Midbrain (tissue), 1 donor: ENCODE measurements around the gene ASAP2.
"Not testable (repeated sequence)": the region's sequence is repeated elsewhere in the genome, so short reads cannot be mapped to it uniquely, and the experiment has no call there.

ENCODE experiments used
- DNase-seq: peaks from one replicate; lab custom pipeline; 2025; lab: John Stamatoyannopoulos, UW

The ASAP2 gene

GRCh38 chr2:9251154-9252001 is 44.8 kb downstream of the ASAP2 start:
- no peak for DNase-seq

- no peak for DNase-seq
These were observed 45.4 kb downstream of the ASAP2 start for GRCh38 chr2:9252002-9252357.

DNA sequence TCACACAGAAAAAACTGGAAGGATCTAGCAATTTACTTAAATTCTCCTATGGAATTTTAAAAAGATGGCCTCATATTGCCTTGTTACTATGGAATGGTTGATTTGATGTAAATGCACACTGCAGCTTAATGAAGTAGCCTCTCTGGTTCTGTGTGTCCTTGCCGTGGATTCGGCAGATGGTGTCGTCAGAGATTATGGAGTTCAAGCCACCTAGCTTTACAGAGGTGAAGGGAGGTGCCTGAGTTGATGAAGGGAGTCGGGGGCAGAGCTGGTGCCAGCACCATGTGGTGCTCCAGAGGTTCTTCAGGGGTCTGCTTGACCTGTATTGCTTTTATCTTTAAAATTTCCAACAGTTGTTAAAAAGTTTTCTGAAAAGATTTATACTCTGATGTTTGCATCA is 48.8 kb downstream of the ASAP2 start:
- no peak for DNase-seq

- no peak for DNase-seq
These were observed 49.5 kb downstream of the ASAP2 start for GRCh38 chr2:9256147-9256546.

GRCh38 chr2:9256570-9257043 is 50.0 kb downstream of the ASAP2 start:
- peak; percentile 69 for DNase-seq

- no peak for DNase-seq
These were observed 51.9 kb downstream of the ASAP2 start for GRCh38 chr2:9258501-9258900.

DNA sequence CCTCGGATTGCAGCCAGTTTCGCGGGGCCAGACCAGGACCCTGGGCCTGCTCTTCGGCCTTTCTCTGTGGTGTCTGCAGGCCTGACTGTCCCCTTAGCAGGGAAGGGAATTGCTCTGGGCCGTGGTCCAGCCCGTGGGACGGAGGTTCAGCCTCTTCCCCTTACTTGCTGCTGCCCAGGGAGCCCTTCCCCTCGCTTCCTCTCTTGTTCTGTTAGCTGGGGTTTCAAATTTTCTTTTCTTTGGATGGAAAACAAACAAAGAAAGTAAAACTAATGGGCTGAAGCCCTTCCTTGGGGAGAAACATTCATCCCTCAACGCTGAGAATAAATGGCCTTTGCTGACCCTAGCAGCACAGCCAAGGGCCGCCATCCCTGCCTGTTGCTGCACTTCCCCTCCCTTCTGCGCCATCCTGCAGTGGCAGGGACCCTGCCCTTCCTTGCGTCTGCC is 52.4 kb downstream of the ASAP2 start:
- peak; percentile 29 for DNase-seq

DNA sequence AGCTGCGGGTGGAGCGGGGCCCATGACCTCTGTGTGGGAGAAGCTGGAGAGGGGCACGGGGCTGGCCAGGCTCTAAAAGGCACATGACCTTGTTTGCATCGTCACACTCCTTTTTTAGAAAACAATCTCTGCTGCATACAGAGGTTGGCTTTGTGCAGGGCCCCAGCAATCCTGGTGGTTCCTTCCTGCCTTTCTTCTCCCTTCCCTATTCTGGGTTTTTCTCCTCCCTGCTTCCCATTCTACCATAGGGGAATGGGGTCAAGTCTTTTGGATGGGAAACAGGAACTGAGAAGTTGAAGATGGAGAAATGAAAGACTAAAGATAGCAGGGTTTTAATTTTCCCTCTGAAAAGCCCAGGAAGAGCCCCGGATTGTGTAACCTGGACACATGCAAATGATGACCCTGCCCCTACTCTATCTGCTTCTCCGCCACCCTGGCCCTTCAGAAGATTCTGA is 53.9 kb downstream of the ASAP2 start:
- DNase-seq, result no peak

- peak; percentile 39 for DNase-seq
These were observed 54.7 kb downstream of the ASAP2 start for GRCh38 chr2:9261231-9261883.

- DNase-seq, result peak; percentile 30
These were observed 56.1 kb downstream of the ASAP2 start for GRCh38 chr2:9262671-9263171.

GRCh38 chr2:9263428-9263827 is 56.8 kb downstream of the ASAP2 start:
- DNase-seq, result no peak

GRCh38 chr2:9264301-9264700 is 57.7 kb downstream of the ASAP2 start:
- no peak for DNase-seq

DNA sequence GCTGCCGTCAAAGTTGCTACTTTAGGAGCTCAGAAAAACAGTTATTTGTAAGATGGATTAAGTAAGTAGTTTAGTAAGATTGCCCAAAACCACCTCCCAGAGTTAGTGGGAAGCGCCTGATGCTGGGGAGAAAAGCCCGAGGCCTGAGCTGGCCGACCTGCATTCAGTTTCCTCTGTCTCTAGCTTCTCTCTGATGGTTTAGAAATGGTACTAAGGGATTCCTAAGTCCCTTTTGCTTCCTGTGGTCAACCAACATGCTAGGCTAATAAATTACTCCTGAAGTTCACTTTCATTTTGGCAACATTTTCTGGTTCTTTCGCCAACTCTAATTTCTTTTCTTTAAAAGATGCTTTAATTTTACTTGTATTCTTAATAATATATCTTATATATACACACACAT is 60.1 kb downstream of the ASAP2 start:
- no peak for DNase-seq

GRCh38 chr2:9267286-9267685 is 60.7 kb downstream of the ASAP2 start:
- DNase-seq, result not testable (repeated sequence)

GRCh38 chr2:9268301-9269080 is 61.9 kb downstream of the ASAP2 start:
- DNase-seq, result no peak

GRCh38 chr2:9269295-9269694 is 62.7 kb downstream of the ASAP2 start:
- no peak for DNase-seq

DNA sequence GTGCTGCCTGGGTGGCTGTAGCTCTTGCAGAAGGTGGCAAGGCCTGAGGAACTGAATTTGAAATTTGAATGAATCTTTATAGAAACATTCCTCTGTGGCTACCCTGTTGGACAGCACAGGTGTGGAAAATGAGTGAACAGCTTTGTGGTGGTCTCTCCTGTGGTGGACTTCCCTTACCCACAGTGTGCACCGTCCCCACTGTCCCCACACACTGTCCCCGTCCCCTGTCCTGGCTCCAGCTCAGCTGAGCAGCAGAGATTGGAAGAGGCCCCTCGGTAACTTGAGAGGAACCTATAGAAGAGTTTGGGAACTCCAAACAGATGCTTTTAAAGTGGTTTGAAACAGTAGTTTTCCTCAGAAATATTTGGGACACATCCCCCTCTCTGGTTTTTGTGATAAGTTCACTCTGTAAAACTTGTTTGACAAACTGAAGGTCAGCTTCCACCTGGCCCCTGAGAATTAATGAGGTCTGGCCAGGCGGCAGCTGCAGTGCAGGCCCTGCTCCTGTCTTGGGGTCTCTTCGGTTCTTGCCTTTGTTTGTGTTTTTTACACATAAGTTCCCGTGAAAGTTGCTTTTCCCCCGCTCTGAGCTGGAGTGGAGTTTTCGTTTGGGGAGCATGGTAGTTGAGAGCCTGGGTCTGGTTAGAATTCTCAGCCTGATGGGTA is 63.2 kb downstream of the ASAP2 start:
- no peak for DNase-seq

GRCh38 chr2:9271091-9271490 is 64.5 kb downstream of the ASAP2 start:
- no peak for DNase-seq

DNA sequence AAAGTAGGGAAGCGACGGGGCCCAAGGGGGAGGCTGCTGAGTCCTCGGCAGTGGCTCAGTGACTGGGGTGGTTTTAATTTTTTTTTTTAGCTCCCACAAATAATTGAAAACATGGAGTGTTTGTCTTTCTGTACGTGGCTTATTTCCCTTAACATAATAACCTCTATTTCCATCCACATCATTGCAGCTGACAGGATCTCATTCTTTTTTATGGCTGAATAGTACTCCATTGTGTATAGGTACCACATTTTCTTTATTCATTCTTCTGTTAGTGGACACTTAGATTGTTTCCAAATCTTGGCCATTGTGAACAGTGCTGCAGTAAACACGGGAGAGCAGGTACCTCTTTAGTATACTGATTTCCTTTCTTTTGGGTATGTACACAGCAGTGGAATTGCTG is 65.1 kb downstream of the ASAP2 start:
- DNase-seq, result no peak

- no peak for DNase-seq
These were observed 67.0 kb downstream of the ASAP2 start for GRCh38 chr2:9273486-9274130.

GRCh38 chr2:9274701-9275343 is 68.2 kb downstream of the ASAP2 start:
- DNase-seq, result no peak
